SU-DHL-6 (cell line): ENCODE data around the gene SCN4A.
"Not testable (repeated sequence)": the region's sequence is repeated elsewhere in the genome, so short reads cannot be mapped to it uniquely, and the experiment has no call there.

Source experiments
- EZH2phosphoT487 ChIP-seq: fragments of 200-600 bp; sonication (generic), shearing (Covaris generic); conservative IDR thresholded peaks from 2 replicates; pipeline ENCODE4 v1.6.1; 2018; ENCODE audit warnings: mild to moderate bottlenecking, antibody characterized with exemption, low read length, moderate library complexity, mixed read lengths
- TF ChIP-seq, protein P1 (sequence below): fragments of 200-600 bp; sonication (generic); IDR thresholded peaks from one replicate; pipeline ENCODE4 v1.5.1; 2017; ENCODE audit warnings: antibody characterized with exemption, mild to moderate bottlenecking, low read length, moderate library complexity; ENCODE audit not compliant: insufficient read depth, poor library complexity, severe bottlenecking

DNA sequence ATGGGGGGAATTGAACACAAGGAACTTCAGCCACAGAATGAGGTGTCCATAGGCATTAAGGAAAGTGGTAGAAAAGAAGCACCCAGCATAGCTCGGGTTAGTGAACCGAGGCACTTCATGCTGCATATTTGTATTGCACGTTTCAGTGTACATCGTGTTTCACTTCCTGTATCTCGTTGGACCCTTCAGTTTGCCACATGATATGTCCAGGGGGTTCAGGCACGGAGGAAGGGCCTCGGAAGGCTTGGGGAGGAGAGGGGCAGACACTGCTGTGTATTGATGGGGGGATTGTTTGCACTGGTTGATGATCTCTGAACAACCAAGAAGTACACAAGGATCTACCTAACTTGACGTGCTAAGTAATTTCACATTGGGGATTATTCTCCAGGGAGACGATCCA lies 50.3 kb downstream of the SCN4A start:
- TF ChIP-seq, protein P1, sequence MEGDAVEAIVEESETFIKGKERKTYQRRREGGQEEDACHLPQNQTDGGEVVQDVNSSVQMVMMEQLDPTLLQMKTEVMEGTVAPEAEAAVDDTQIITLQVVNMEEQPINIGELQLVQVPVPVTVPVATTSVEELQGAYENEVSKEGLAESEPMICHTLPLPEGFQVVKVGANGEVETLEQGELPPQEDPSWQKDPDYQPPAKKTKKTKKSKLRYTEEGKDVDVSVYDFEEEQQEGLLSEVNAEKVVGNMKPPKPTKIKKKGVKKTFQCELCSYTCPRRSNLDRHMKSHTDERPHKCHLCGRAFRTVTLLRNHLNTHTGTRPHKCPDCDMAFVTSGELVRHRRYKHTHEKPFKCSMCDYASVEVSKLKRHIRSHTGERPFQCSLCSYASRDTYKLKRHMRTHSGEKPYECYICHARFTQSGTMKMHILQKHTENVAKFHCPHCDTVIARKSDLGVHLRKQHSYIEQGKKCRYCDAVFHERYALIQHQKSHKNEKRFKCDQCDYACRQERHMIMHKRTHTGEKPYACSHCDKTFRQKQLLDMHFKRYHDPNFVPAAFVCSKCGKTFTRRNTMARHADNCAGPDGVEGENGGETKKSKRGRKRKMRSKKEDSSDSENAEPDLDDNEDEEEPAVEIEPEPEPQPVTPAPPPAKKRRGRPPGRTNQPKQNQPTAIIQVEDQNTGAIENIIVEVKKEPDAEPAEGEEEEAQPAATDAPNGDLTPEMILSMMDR: not testable (repeated sequence)
- not testable (repeated sequence) for TF ChIP-seq EZH2phosphoT487
